ENCODE results near the gene IL27RA.

DNA sequence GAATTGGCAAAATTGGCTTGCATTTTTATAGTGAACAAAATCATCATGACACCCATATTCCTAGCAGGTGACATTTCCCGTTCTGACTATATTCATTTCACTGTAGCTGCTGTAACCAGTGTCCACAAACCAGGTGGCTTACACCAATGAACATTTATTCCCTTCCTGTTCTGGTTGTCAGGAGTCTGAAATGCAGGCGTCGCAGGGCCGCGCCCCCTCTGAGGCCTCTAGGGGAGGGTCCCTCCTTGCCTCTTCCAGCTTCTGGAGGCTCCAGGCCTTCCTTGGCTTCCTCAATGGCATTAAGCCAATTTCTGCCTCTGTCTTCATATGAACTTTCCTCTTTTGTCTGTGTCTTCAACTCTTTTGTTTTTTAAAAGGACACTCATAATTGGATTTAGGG is 10.1 kb upstream of the IL27RA start:
- TF ChIP-seq POLR2AphosphoS5 (IDR thresholded peaks at IDR 0.05) (no peak), CTCF (IDR thresholded peaks at IDR 0.05; ENCODE audit: poor library complexity, severe bottlenecking) (no peak)
